H1 (cell line): ENCODE data around the gene NAV2. TPM values are rescaled to one million over a fixed set of nuclear protein-coding genes. Genes with fewer than 3 reads are reported as not detected.

Experiments used
- KDM1A ChIP-seq: fragments of 200-600, 300-600 bp; sonication (generic); IDR thresholded peaks from 2 replicates; pipeline ENCODE4 v1.7.1; 2016; ENCODE audit warnings: mild to moderate bottlenecking, low read length, borderline replicate concordance
- KDM5A ChIP-seq: fragments of 200-600 bp; IDR thresholded peaks from 2 replicates; pipeline ENCODE4 v1.7.1; 2012; ENCODE audit warnings: mild to moderate bottlenecking, low read length, inconsistent platforms, mixed read lengths
- POU5F1 ChIP-seq: IDR thresholded peaks from 2 replicates; pipeline ENCODE4 v1.6.1; 2011; ENCODE audit warnings: low read depth, mild to moderate bottlenecking, low read length, moderate library complexity
- polyA plus RNA-seq, 7 experiments: library from polyadenylated mRNA; depleted of rRNA in 3 of 7; stranded (reverse) in 5 of 7; unstranded in 2 of 7; fragments of >200 nt in 5 of 7; fragments of 200-250 nt in 2 of 7; gene quantifications; 1 replicate in 5 of 7; 2 replicates in 1 of 7; 4 replicates in 1 of 7; pipeline versions ENCODE4 v1.2.1 to v1.2.3, GENCODE V29; 2011 to 2013; ENCODE audit warnings: missing spikeins in 2 of 7, mixed read lengths in 2 of 7
- total RNA-seq: library from RNA; stranded (reverse); fragmentation: NEBNext Ultra II Directional; extraction: Animal tissue kit (Norgen Biotek cat#: 25700); gene quantifications from 2 replicates; pipeline ENCODE4 v1.2.1, GENCODE V29; 2021

NAV2 gene
- total and polyA plus RNA-seq, 2 of the 8 experiments (the other 6 are each of a cell fraction or from before 2014, with no cell fraction given) = 35.6 to 73.6 TPM

DNA sequence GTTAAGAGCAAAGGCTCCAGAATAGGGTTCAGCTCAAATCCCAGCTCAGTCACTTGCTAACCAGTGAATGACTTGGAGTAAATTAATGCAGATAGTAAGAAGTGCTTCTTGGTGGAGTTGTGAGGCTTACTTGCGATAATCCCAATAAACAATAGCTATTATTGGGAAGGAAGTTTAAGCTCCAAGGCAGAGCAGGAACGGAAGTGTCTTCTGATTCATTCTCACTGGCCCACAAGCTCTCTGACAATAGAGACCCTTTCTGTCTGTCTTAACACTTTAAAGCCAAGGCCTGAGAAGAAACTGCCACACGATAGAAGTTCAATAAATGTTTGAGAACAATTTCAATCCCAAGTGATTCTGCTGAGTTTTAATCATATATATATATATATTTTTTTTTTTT, 292.2 kb downstream of the NAV2 start (continued):
- TF ChIP-seq KDM5A (no peak), KDM1A (no peak), POU5F1 (no peak)
- TF ChIP-seq, all 59 proteins: peak for 0
